Glomerular endothelial cell (primary cell): ENCODE data around the gene BLTP2. TPM values are rescaled to one million over a fixed set of nuclear protein-coding genes. Genes with fewer than 3 reads are reported as not detected.
"Not testable (repeated sequence)": the region's sequence is repeated elsewhere in the genome, so short reads cannot be mapped to it uniquely, and the experiment has no call there.

Experiments
- DNase-seq: peaks from one replicate; pipeline ENCODE4 v3.0.0-alpha.2; 2011; ENCODE audit warnings: low read depth, low spot score; ENCODE audit errors: extremely low read depth
- total RNA-seq: library from RNA; depleted of rRNA; stranded (reverse); fragments of >200 nt; gene quantifications from 2 replicates; pipeline ENCODE4 v1.2.3, GENCODE V29; 2015

BLTP2 gene
- 132 and 154 TPM in 2 replicates for total RNA-seq

- DNase-seq: peak; percentile 48
Measured at GRCh38 chr17:28644787-28645575, at the start of gene BLTP2. BLTP2 (minus strand) TSS chr17:28645158; CDS start chr17:28645056, 102 bp downstream.

DNA sequence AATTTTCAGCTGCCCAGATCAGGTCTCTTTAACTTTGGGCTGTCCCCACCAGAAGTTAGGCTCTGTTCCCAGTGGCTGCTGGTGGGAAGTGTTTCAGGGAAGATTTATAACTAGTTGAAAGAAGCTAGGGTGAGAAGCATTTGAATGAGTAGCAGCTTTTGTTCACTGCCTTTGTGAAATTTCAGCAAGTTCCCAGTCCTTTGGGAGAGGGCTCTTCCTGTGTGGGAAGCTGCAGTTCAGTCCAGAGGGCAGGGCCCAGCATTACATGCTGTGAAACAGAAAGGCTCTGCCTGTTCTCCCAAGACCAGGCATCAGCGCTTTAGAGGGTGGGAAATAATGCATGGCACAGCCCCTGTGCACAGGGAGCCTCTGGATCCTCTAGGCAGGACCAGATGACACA, 48.9 kb upstream of the BLTP2 start:
- no peak for DNase-seq

DNA sequence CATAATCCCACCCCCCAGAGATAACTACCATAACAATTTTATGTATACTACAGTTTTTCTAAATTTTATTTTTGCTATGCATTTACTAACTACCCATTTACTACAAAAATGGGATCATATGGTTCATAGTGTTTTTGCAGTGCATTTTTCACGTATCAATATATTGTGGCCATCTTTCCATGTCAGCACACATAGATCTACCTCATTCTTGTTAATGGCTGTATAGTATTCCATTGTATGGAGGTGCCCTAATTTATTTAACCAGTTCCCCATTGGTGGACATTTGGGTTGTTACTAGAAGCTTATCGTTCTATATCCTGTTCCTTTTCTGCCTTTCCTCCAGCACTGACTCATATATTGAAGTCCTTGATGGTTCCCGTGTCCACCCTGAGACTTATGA, 44.1 kb upstream of the BLTP2 start:
- no peak for DNase-seq

- no peak for DNase-seq
Measured at GRCh38 chr17:28688481-28688880, 43.5 kb upstream of the BLTP2 start.

- no peak for DNase-seq
Measured at GRCh38 chr17:28686296-28686695, 41.3 kb upstream of the BLTP2 start.

- DNase-seq: no peak
Measured at GRCh38 chr17:28685366-28685765, 40.4 kb upstream of the BLTP2 start.

DNA sequence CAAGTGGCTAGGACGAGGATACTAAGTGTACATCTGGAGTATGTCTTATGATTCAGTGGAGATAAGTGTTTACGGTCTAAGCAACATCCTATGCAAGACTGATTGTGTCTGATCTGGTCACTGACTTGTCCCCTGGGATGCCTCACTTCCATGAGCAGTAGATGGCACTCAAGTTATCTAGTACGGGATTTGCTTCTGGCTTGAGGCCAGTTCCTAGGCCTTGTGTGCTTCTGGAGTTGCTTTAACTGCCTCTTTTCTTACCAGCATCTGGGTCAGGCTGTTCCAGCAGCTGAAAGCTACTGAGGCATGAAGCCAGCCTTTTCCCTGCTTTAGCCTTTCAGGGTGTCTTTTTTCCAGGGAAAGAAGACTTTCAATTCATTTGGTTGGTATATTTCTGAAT, 40.0 kb upstream of the BLTP2 start:
- DNase-seq: no peak

DNA sequence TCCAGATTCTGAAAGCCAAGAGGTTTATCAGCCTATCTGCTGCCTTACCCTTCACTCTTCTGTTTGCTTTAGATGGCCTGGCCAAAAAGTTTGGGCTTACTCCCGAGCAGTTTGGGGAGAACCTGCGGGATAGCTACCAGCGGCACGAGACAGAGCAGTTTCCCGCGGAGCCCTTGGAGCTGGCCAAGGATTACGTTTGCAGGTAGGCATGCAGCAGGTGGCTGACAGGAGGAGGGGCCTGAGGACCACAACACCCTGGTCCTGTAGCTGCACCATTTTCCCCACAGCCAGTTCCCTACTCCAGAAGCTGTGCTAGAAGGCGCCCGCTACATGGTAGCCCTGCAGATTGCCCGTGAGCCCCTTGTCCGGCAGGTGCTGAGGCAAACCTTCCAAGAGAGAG, 37.7 kb upstream of the BLTP2 start:
- no peak for DNase-seq

DNA sequence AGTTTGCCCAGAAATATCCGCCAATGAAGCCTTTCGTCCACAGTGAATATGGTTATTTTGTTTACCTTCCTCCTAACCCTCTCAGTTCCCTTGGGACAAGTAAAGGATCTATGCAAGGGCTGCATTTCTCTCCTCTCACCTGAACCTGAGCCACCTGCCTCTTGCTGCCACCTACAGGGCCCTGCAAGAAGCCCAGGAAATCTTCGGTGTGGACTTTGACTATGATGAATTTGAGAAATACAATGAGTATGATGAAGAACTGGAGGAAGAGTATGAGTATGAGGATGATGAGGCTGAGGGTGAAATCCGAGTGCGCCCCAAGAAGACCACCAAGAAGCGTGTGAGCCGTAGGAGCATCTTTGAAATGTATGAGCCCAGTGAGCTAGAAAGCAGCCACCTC, 31.0 kb upstream of the BLTP2 start:
- no peak for DNase-seq

- DNase-seq: no peak
Measured at GRCh38 chr17:28675490-28675889, 30.5 kb upstream of the BLTP2 start.

DNA sequence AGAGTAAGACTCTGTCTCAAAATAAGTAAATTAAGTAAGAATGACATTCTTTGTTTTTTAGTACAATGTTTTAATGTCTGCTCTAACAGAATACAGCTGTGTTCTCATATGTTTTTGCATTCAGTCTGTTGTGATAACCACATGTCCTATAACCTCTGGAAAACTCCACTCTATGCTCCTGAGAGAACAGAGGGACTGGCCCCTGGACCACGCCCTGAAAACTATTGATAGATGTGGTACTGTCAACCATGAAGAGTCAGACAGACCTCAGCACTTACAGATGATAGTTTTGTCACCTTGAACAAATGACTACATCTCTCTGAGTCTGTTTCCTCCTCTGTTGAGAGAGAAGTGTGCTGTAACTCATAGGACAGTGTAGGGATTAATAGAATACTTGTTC, 25.0 kb upstream of the BLTP2 start:
- no peak for DNase-seq

GRCh38 chr17:28667870-28668269, 22.9 kb upstream of the BLTP2 start:
- DNase-seq: no peak

- no peak for DNase-seq
Measured at GRCh38 chr17:28665994-28666393, 21.0 kb upstream of the BLTP2 start.

DNA sequence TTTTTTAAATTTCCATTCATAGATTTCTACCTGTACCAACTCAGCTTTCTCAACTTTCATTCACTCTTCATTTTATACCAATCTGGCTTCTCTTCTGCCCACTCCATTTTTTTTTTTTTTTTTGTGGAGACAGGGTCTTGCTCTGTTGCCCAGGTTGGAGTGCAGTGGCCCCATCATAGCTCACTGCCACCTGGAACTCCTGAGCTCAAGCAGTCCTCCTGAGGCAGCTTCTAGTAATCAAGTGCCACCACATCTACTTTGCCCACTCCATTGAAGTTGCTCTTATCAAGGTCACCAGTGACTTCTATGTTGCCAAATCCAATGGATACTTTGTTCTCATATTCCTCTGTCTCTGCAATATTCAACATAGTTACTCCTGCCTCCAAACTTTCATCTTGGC, 18.8 kb upstream of the BLTP2 start:
- DNase-seq: no peak

DNA sequence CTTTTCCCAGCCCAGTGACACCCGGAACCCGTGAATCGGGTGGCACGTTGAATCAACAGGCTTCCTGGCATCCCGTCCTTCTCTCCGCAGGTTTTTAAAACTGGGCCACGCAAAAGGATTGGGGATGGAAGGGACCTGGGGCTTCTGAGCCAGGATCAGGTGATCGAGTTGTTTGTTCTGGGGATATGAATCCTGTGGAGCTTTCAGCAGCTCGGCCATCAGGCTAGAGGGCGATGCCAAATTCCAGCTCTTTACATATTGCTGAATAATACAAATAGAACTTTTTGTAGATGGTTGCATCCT, 17.5 kb upstream of the BLTP2 start:
- DNase-seq: no peak

DNA sequence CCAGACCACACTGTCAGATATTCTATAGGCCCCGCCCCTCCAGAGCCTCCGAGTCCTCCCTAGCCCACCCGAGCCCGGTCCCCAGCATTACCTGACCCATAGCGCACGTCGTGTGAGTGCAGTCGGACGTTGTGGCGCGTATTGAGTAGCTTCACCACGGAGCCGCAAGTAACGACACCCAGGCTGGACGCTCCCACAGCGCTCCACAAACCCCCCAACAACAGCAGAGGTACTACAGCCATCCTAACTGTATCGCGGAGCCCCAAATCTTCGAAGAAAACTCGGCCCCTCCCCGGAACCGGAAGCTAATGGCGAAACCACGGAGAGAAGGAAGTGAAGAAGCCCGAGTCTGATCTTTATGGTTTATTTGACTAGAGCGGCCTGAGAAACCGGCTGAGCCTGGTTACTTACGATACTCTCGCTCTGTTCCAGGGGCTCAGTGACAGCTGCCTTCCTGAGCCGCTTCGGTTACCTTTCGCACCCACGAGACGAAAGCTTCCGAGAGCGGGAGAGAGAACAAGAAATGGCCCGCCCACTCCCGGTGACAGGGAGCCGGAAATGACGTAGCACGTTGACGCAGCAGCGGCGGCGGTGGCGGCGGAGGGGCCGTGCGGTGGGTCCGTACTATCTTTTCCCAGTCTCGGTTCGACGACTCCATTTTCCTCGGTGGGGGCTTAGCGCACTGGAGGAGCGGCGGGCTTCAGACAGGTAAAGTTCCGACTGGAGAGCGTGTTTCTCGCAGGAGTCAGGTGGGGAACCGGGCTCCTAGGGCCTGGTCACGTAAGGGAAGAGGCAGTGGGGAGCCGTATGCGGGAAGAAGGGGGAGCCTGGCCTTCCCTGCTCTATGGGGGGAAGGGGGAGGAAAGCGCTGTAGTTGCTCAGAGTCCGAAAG, 16.9 kb upstream of the BLTP2 start, which contains the start of the genes SDF2 and SUPT6H:
Gene SDF2 (minus strand): TSS at position 272 of the 892 bp plus-strand sequence. CDS start 30 bp downstream, at position 242.
Gene SUPT6H (plus strand): TSS at position 571 of the 892 bp plus-strand sequence. CDS start 11,197 bp downstream, outside the sequence.
- DNase-seq: peak; percentile 47

DNA sequence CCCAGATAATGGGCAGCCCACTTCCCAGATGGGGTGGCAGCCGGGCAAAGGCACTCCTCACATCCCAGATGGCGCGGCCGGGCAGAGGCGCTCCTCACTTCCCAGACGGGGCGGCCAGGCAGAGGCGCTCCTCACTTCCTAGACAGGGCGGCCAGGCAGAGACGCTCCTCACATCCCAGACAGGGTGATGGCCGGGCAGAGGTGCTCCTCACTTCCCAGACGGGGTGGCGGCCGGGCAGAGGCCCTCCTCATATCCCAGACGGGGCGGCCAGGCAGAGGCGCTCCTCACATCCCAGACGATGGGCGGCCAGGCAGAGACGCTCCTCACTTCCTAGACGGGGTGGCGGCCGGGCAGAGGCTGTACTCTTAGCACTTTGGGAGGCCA, 14.5 kb upstream of the BLTP2 start:
- not testable (repeated sequence) for DNase-seq

GRCh38 chr17:28658766-28659496, 14.0 kb upstream of the BLTP2 start:
- not testable (repeated sequence) for DNase-seq

DNA sequence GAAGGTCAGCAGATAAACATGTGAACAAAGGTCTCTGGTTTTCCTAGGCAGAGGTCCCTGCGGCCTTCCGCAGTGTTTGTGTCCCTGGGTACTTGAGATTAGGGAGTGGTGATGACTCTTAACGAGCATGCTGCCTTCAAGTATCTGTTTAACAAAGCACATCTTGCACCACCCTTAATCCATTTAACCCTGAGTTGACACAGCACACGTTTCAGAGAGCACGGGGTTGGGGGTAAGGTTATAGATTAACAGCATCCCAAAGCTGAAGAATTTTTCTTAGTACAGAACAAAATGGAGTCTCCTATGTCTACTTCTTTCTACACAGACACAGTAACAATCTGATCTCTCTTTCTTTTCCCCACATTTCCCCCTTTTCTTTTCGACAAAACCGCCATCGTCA, 13.4 kb upstream of the BLTP2 start:
- DNase-seq: not testable (repeated sequence)

- no peak for DNase-seq
Measured at GRCh38 chr17:28657756-28658155, 12.8 kb upstream of the BLTP2 start.

GRCh38 chr17:28655160-28655559, 10.2 kb upstream of the BLTP2 start:
- DNase-seq: no peak
